Measurements from ENCODE around the gene C3. TPM values are rescaled to one million over a fixed set of nuclear protein-coding genes. Genes with fewer than 3 reads are reported as not detected.
"Not testable (repeated sequence)": the region's sequence is repeated elsewhere in the genome, so short reads cannot be mapped to it uniquely, and the experiment has no call there.

C3 gene
- total RNA-seq, 1 donor from 2014 or later = not detected

DNA sequence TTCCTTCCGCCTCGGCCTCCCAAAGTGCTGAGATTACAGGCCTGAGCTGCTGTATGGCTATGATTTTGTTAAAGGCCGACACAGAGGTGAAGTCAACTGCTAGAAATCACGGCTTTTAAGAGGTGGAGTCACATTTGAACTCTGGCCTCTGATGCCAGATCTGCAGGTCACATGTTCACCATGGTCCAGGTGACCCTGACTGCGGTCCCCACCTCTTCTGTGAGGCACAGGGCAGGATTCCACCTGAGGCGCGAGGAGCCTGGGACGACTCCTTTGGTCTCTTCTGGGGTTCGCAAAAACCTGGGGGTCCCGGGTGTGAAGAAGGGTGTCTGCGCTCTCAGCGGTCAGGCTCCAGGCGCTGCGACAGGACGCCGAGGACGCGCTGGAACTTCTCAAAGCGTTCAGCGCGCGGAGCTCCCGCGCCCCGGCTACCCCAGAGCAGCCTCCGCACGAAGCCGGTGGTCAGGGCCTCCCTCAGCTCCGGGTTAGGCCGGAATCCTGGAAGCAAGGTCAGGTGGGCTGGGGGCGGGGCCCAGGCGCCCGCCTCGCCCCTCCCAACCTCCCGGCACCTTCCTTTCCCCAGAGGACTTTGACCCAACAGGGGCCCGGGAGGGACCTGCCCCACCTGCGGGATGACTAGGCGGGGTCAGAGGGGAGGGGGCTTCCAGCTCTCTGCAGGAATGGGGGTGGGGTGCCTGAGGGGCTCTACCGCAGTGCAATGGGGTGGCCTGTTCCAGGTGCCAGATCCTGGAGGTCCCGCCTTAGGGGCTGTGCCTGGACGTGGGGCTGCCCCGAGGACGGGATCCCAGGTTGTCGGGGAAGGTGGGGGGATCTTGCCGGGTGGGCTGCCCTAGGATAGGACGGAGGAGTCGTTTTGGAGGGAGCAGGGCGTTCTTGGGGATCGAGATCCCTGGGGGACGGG is 32.1 kb upstream of the C3 start:
- H3K4me3 Mint-ChIP-seq (ENCODE audit: unreplicated experiment) = no peak overlapping the region
- no peaks in the 10 kb centered on the region for H3K9me3 Mint-ChIP-seq (ENCODE audit: unreplicated experiment)
- peak; percentile 44 for DNase-seq (ENCODE audit: low spot score)
- H3K36me3 Mint-ChIP-seq (ENCODE audit: low read depth, unreplicated experiment) = peaks cover 16% of the 10 kb centered on the region
- no peak for TF ChIP-seq CTCF (IDR thresholded peaks at IDR 0.05; ENCODE audit: unreplicated experiment)
- no peak overlapping the region for H3K27ac Mint-ChIP-seq (ENCODE audit: unreplicated experiment)
- H3K27me3 Mint-ChIP-seq (ENCODE audit: unreplicated experiment) = peaks cover 7% of the 10 kb centered on the region
- H3K4me1 Mint-ChIP-seq (ENCODE audit: unreplicated experiment) = no peaks in the 10 kb centered on the region

DNA sequence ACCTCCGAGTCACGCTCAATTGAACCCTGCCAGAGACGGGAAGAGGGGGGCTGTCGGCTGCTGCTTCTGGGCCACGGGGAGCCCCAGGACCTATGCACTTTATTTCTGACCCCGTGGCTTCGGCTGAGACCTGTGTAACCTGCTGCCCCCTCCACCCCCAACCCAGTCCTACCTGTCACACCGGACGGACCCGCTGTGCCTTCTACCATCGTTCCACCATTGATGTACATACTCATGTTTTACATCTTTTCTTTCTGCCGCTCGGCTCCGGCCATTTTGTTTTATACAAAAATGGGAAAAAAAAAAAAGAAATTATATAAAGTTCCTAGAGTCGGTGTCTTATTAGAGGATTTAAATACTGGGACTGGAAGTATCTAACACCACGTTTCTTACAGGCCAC is 30.7 kb upstream of the C3 start:
- no peak for TF ChIP-seq CTCF (IDR thresholded peaks at IDR 0.05; ENCODE audit: unreplicated experiment)
- no peaks in the 10 kb centered on the region for H3K4me1 Mint-ChIP-seq (ENCODE audit: unreplicated experiment)
- H3K9me3 Mint-ChIP-seq (ENCODE audit: unreplicated experiment) = no peaks in the 10 kb centered on the region
- no peak for DNase-seq (ENCODE audit: low spot score)
- no peak overlapping the region for H3K27ac Mint-ChIP-seq (ENCODE audit: unreplicated experiment)
- H3K27me3 Mint-ChIP-seq (ENCODE audit: unreplicated experiment) = peaks cover 3% of the 10 kb centered on the region
- peak overlapping the region; percentile 37 for H3K4me3 Mint-ChIP-seq (ENCODE audit: unreplicated experiment)
- peaks cover 16% of the 10 kb centered on the region for H3K36me3 Mint-ChIP-seq (ENCODE audit: low read depth, unreplicated experiment)

DNA sequence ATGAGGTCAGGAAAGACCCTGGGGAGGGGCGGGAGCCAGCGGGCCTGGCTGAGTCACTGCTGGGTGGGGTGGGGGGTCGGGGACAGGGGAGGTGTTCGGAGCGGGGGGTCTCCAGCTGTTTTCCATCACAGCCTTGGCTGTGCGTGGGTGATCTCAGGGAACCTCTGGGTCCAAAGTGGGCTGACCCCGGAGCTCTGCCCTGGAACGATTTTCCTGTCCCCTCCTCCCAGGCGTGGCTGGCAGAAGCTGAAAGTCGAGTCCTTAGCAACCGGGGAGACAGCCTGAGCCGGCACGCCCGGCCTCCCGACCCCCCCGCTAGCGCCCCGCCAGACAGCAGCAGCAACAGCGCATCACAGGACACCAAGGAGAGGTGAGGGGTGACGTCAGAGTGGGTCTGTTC is 29.6 kb upstream of the C3 start:
- peaks cover 3% of the 10 kb centered on the region for H3K27me3 Mint-ChIP-seq (ENCODE audit: unreplicated experiment)

DNA sequence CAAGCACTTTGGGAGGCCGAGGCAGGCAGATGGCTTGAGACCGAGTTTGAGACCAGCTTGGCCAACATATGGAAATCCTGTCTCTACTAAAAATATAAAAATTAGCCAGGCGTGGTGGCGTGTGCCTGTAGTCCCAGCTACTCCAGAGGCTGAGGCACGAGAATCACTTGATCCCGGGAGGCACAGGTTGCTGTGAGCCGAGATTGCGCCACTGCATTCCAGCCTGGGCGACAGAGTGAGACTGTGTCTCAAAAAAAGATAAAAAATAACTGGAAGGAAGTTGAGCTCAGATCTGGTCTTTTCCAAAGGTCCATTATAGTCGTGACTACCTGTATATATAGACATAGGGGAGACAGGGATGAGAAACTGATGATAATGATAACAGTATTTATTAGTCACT is 28.1 kb upstream of the C3 start:
- H3K9me3 Mint-ChIP-seq (ENCODE audit: unreplicated experiment); DNase-seq (ENCODE audit: low spot score); H3K4me3 Mint-ChIP-seq (ENCODE audit: unreplicated experiment); H3K27ac Mint-ChIP-seq (ENCODE audit: unreplicated experiment); H3K27me3 Mint-ChIP-seq (ENCODE audit: unreplicated experiment); H3K4me1 Mint-ChIP-seq (ENCODE audit: unreplicated experiment): not testable (repeated sequence)
- peaks cover 33% of the 10 kb centered on the region for H3K36me3 Mint-ChIP-seq (ENCODE audit: low read depth, unreplicated experiment)

More for the DNA sequence above, 29.6 kb upstream of the C3 start:
- Mint-ChIP-seq H3K4me3 (ENCODE audit: unreplicated experiment) (peak overlapping the region; percentile 71), H3K4me1 (ENCODE audit: unreplicated experiment) (no peaks in the 10 kb centered on the region), H3K27ac (ENCODE audit: unreplicated experiment) (no peak overlapping the region), H3K9me3 (ENCODE audit: unreplicated experiment) (no peaks in the 10 kb centered on the region), H3K36me3 (ENCODE audit: low read depth, unreplicated experiment) (peaks cover 23% of the 10 kb centered on the region)
- no peak for TF ChIP-seq CTCF (IDR thresholded peaks at IDR 0.05; ENCODE audit: unreplicated experiment)
- no peak for DNase-seq (ENCODE audit: low spot score)

DNA sequence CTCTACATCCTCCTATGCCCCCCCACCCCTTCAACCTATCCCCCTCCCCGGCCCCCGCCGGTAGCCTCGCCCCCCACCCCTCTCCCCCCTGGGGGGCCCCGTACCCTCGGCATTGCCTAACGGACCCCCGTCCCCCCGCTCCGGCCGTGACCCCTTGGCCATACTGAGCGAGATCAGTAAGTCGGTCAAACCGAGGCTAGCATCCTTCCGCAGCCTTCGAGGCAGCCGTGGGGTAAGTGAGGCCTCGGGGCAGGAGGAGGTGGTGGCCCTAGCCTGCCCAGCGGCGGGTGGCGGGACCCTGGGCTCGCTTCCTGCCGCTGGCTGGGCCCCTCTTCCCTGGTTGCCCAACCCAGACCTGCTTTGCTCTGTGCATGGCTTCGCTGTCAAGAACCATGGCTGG is 25.5 kb upstream of the C3 start:
- peaks cover 4% of the 10 kb centered on the region for H3K27me3 Mint-ChIP-seq (ENCODE audit: unreplicated experiment)
- H3K9me3 Mint-ChIP-seq (ENCODE audit: unreplicated experiment) = no peaks in the 10 kb centered on the region
- peak overlapping the region; percentile 44 for H3K4me3 Mint-ChIP-seq (ENCODE audit: unreplicated experiment)
- TF ChIP-seq CTCF (IDR thresholded peaks at IDR 0.05; ENCODE audit: unreplicated experiment) = no peak
- H3K4me1 Mint-ChIP-seq (ENCODE audit: unreplicated experiment) = no peaks in the 10 kb centered on the region
- no peak overlapping the region for H3K27ac Mint-ChIP-seq (ENCODE audit: unreplicated experiment)
- DNase-seq (ENCODE audit: low spot score) = no peak
- peaks cover 30% of the 10 kb centered on the region for H3K36me3 Mint-ChIP-seq (ENCODE audit: low read depth, unreplicated experiment)

All from endothelial cell (in vitro differentiated cells).